Hepatocyte (in vitro differentiated cells): Measurements from ENCODE around the gene ZNF536. TPM values are rescaled to one million over a fixed set of nuclear protein-coding genes. Genes with fewer than 3 reads are reported as not detected.

Experiments
- DNase-seq: peaks from one replicate; pipeline ENCODE4 v3.0.0-alpha.2; 2016; ENCODE audit warnings: low spot score
- H2AFZ ChIP-seq: fragments of 200-600 bp; sonication (generic); 2 replicates; pipeline ENCODE4 v1.6.0; 2016; ENCODE audit warnings: antibody characterized with exemption, mild to moderate bottlenecking
- H3K27ac ChIP-seq: fragments of 200-600 bp; sonication (generic); 2 replicates; pipeline ENCODE4 v1.5.1; 2016; ENCODE audit warnings: mild to moderate bottlenecking
- H3K27me3 ChIP-seq: fragments of 200-600 bp; sonication (generic); 2 replicates; pipeline ENCODE4 v1.6.1; 2016
- H3K36me3 ChIP-seq: fragments of 200-600 bp; sonication (generic); replicated peaks from 2 replicates; pipeline ENCODE4 v1.5.1; 2016; ENCODE audit warnings: low read depth; ENCODE audit not compliant: insufficient read depth
- H3K4me1 ChIP-seq: fragments of 200-600 bp; sonication (generic); 2 replicates; pipeline ENCODE4 v1.5.1; 2016; ENCODE audit warnings: mild to moderate bottlenecking, moderate library complexity; ENCODE audit not compliant: insufficient read depth
- H3K4me2 ChIP-seq: fragments of 200-600 bp; sonication (generic); 2 replicates; pipeline ENCODE4 v1.6.0; 2016
- H3K4me3 ChIP-seq: fragments of 200-600 bp; sonication (generic); 2 replicates; pipeline ENCODE4 v1.5.1; 2016; ENCODE audit warnings: mild to moderate bottlenecking
- H3K79me2 ChIP-seq: fragments of 200-600 bp; sonication (generic); 2 replicates; pipeline ENCODE4 v1.6.0; 2017; ENCODE audit warnings: mild to moderate bottlenecking
- H3K9me2 ChIP-seq: fragments of 200-600 bp; sonication (generic); replicated peaks from 2 replicates; pipeline ENCODE4 v1.6.0; 2017; ENCODE audit warnings: mild to moderate bottlenecking; ENCODE audit not compliant: insufficient read depth
- H3K9me3 ChIP-seq: fragments of 200-600 bp; sonication (generic); 2 replicates; pipeline ENCODE4 v1.5.1; 2016; ENCODE audit warnings: low read depth, mild to moderate bottlenecking
- H4K20me1 ChIP-seq: fragments of 200-600 bp; sonication (generic); 2 replicates; pipeline ENCODE4 v1.6.0; 2016; ENCODE audit warnings: mild to moderate bottlenecking; ENCODE audit not compliant: insufficient read depth, poor library complexity, severe bottlenecking
- CTCF ChIP-seq: fragments of 200-600 bp; sonication (generic); IDR thresholded peaks from 2 replicates; pipeline ENCODE4 v1.5.1; 2016; ENCODE audit warnings: antibody characterized with exemption, mild to moderate bottlenecking; ENCODE audit not compliant: poor library complexity
- EZH2 ChIP-seq: fragments of 200-600 bp; sonication (generic); IDR thresholded peaks from 2 replicates; pipeline ENCODE4 v1.6.1; 2016; ENCODE audit warnings: antibody characterized with exemption, mild to moderate bottlenecking, borderline replicate concordance
- EZH2phosphoT487 ChIP-seq: fragments of 200-600 bp; sonication (generic); IDR thresholded peaks from one replicate; pipeline ENCODE4 v1.6.1; 2018; ENCODE audit warnings: antibody characterized with exemption, mild to moderate bottlenecking, low read depth, moderate library complexity; ENCODE audit not compliant: unreplicated experiment, severe bottlenecking
- whole genome bisulfite sequencing: methylation state at CpG from one replicate; pipeline ENCODE4 v1.1.6; 2016; ENCODE audit warnings: low lambda C conversion rate; ENCODE audit errors: missing lambda C conversion rate; 5-methylcytosine and 5-hydroxymethylcytosine counted together
- polyA plus RNA-seq: library from polyadenylated mRNA; unstranded; fragments of >200 nt; fragmentation: Nextera tagmentation; extraction: Ambion mirVana; gene quantifications from 2 replicates; pipeline ENCODE4 v1.2.1, GENCODE V29; 2016
- total RNA-seq: library from RNA; depleted of rRNA; stranded (reverse); fragments of >200 nt; gene quantifications from 2 replicates; pipeline ENCODE4 v1.2.3, GENCODE V29; 2014

Gene ZNF536
- total and polyA plus RNA-seq, 2 experiments from 2014 or later: 4.1 to 7.5 TPM

GRCh38 chr19:30324982-30325381, 47.2 kb upstream of the ZNF536 start:
- Histone ChIP-seq H3K4me1 (peaks cover 7% of the 10 kb centered on the region), H2AFZ (no peak overlapping the region), H3K36me3 (no peaks in the 10 kb centered on the region), H3K9me3 (no peaks in the 10 kb centered on the region), H3K27ac (no peak overlapping the region), H3K27me3 (no peaks in the 10 kb centered on the region), H3K79me2 (no peaks in the 10 kb centered on the region), H4K20me1 (no peaks in the 10 kb centered on the region), H3K4me3 (no peak overlapping the region), H3K4me2 (no peak overlapping the region), H3K9me2 (no peaks in the 10 kb centered on the region)
- TF ChIP-seq EZH2: no peak
- no peak for TF ChIP-seq EZH2phosphoT487
- TF ChIP-seq CTCF: no peak
- 91% methylated on average over 7 of the region's 7 CpGs for WGBS
- DNase-seq: no peak

- Histone ChIP-seq H3K4me1 (peaks cover 7% of the 10 kb centered on the region), H3K79me2 (no peaks in the 10 kb centered on the region), H3K9me3 (no peaks in the 10 kb centered on the region), H4K20me1 (no peaks in the 10 kb centered on the region), H3K9me2 (no peaks in the 10 kb centered on the region), H3K4me2 (no peak overlapping the region), H3K4me3 (no peak overlapping the region), H3K36me3 (no peaks in the 10 kb centered on the region), H3K27ac (no peak overlapping the region), H3K27me3 (no peaks in the 10 kb centered on the region), H2AFZ (no peak overlapping the region)
- TF ChIP-seq EZH2phosphoT487 (no peak), CTCF (no peak), EZH2 (no peak)
- no peak for DNase-seq
- WGBS: 73% methylated on average over 11 of the region's 12 CpGs
Measured at GRCh38 chr19:30325676-30326392, 46.4 kb upstream of the ZNF536 start.

GRCh38 chr19:30326393-30326710, 45.8 kb upstream of the ZNF536 start:
- no peaks in the 10 kb centered on the region for H3K9me2 ChIP-seq
- H3K36me3 ChIP-seq: no peaks in the 10 kb centered on the region
- 81% methylated on average over 11 of the region's 11 CpGs for WGBS
- H3K27me3 ChIP-seq: no peaks in the 10 kb centered on the region
- no peak overlapping the region for H3K4me2 ChIP-seq
- H2AFZ ChIP-seq: no peak overlapping the region
- H4K20me1 ChIP-seq: no peaks in the 10 kb centered on the region
- no peaks in the 10 kb centered on the region for H3K79me2 ChIP-seq
- H3K9me3 ChIP-seq: no peaks in the 10 kb centered on the region
- DNase-seq: no peak
- no peak overlapping the region for H3K27ac ChIP-seq
- no peak for TF ChIP-seq EZH2
- no peak for TF ChIP-seq CTCF
- TF ChIP-seq EZH2phosphoT487: no peak
- peaks cover 7% of the 10 kb centered on the region for H3K4me1 ChIP-seq
- no peak overlapping the region for H3K4me3 ChIP-seq
